Stomach smooth muscle (tissue), 2 donors: ENCODE results near the gene ARID1B.

ENCODE experiments used
- H3K27ac ChIP-seq: one replicate; pipeline ENCODE4 v1.7.0; 2013; ENCODE audit warnings: mild to moderate bottlenecking, low read length, inconsistent platforms
- H3K27me3 ChIP-seq, 2 donors: one replicate each; pipeline ENCODE4 v1.7.0; 2013; ENCODE audit warnings: low read length in 2 of 2; ENCODE audit not compliant: insufficient read depth in 2 of 2, control insufficient read depth in 1 of 2
- H3K36me3 ChIP-seq, 2 donors: one replicate each; pipeline ENCODE4 v1.7.0; 2013; ENCODE audit warnings: low read length in 2 of 2; ENCODE audit not compliant: control insufficient read depth in 2 of 2, insufficient read depth in 2 of 2
- H3K4me1 ChIP-seq: one replicate; pipeline ENCODE4 v1.7.0; 2013; ENCODE audit warnings: low read length; ENCODE audit not compliant: control insufficient read depth, insufficient read depth
- H3K4me3 ChIP-seq, 2 donors: one replicate each; pipeline ENCODE4 v1.7.0; 2013; ENCODE audit warnings: low read length in 2 of 2
- H3K9ac ChIP-seq, 2 donors: one replicate each; pipeline ENCODE4 v1.7.0; 2013; ENCODE audit warnings: low read length in 2 of 2, mild to moderate bottlenecking in 1 of 2
- H3K9me3 ChIP-seq, 2 donors: one replicate each; pipeline ENCODE4 v1.7.0; 2013; ENCODE audit warnings: low read length in 2 of 2; ENCODE audit not compliant: control insufficient read depth in 2 of 2
- donor health status: healthy.
- donor health status: Pancreatic carcinoma.

Gene ARID1B

DNA sequence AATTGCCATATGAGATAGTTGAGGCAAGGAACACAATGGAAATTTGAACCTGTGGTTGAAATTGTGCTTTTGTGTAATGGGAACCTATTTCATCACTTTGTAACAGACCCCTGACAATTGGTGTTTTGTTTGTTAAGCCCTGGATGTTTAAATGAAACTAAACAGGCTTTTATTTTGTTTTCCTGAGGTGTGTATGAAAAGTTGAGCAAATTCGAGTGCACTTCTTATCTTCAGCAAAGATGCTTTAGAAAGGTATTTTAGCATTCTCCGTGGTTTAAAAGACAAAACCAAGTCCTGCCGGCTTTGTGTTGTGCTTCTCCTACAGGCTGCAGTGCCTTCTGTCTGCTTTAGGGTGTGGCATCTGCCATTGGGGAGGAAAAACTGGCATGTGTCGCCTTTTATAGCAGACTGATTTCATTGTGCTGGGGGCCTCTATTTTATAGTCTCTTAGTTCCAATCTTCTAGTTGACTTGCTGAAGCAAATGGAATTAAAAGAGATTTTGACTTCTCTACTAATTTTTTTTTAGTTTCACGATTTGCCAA is 2.2 kb upstream of the ARID1B start:
- peaks cover 6% of the 10 kb centered on the region for H3K4me1 ChIP-seq
- H3K27me3 ChIP-seq, result no peaks in the 10 kb centered on the region
- no peaks in the 10 kb centered on the region for H3K36me3 ChIP-seq
- H3K9ac ChIP-seq, result no peak overlapping the region
- H3K4me3 ChIP-seq, result no peak overlapping the region
- no peaks in the 10 kb centered on the region for H3K9me3 ChIP-seq
- peak overlapping the region; percentile 0 for H3K27ac ChIP-seq

DNA sequence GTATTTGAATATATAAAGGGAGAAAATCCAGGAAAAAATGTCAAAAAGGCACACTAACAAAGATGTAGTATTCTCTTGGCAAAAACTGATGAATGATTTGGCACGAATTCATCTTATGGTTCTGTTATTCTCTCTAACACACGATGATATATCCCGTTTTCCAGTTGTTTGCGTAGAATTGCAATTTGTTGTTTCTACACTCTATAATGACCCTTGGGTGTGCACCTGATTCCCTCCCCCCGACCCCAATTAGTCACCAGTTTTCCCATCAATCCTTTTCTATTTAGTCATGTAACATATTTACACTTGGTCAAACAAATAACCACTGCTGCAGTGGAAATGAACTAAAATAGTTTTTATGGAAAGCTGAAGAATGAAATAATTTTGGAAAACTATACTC is 1.5 kb upstream of the ARID1B start:
- H3K27ac ChIP-seq, result peak overlapping the region; percentile 61
- H3K4me3 ChIP-seq, result peak overlapping the region in 1 of 2 donors; percentile 23
- peak overlapping the region in 1 of 2 donors; percentile 46 for H3K9ac ChIP-seq

DNA sequence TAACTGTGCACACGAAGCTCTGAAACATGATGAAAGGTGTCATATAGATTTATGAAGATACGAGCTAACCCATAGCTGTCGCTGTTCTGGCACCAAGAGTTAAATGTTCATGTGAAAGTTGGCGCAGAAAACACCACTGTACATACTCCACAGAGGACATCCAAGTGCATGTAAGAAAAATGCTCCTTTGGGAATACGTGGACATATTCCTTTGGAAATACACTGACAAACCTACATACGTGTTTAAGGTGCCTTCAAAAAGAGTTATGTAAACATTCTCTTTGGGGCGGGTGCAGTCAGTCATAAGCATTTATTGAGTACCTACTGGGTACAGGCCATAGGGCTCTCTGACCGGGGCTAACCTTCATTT is 723 bp upstream of the ARID1B start:
- Histone ChIP-seq H3K27me3 (no peaks in the 10 kb centered on the region), H3K4me3 (peak overlapping the region; percentile 67 to 88), H3K4me1 (peaks cover 10% of the 10 kb centered on the region), H3K36me3 (no peaks in the 10 kb centered on the region), H3K9ac (peak overlapping the region; percentile 90 to 94), H3K9me3 (no peaks in the 10 kb centered on the region), H3K27ac (peak overlapping the region; percentile 94)

More for the DNA sequence above, 1.5 kb upstream of the ARID1B start:
- peaks cover 10% of the 10 kb centered on the region for H3K4me1 ChIP-seq
- no peaks in the 10 kb centered on the region for H3K9me3 ChIP-seq
- H3K36me3 ChIP-seq, result no peaks in the 10 kb centered on the region
- H3K27me3 ChIP-seq, result no peaks in the 10 kb centered on the region

DNA sequence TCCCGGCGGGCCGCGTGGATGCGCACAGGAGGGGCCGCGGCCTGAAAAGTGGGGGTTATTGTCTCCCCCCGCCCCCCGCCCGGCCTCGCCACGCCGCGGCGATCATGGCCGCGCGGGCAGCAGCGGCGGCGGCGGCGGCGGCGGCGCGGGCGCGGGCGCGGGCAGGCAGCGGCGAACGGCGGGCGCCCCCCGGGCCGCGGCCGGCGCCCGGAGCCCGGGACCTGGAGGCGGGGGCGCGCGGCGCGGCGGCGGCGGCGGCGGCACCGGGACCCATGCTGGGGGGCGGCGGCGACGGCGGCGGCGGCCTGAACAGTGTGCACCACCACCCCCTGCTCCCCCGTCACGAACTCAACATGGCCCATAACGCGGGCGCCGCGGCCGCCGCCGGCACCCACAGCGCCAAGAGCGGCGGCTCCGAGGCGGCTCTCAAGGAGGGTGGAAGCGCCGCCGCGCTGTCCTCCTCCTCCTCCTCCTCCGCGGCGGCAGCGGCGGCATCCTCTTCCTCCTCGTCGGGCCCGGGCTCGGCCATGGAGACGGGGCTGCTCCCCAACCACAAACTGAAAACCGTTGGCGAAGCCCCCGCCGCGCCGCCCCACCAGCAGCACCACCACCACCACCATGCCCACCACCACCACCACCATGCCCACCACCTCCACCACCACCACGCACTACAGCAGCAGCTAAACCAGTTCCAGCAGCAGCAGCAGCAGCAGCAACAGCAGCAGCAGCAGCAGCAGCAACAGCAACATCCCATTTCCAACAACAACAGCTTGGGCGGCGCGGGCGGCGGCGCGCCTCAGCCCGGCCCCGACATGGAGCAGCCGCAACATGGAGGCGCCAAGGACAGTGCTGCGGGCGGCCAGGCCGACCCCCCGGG is 637 bp downstream of the ARID1B start:
- Histone ChIP-seq H3K4me1 (peaks cover 10% of the 10 kb centered on the region), H3K4me3 (peak overlapping the region; percentile 67 to 89), H3K36me3 (no peaks in the 10 kb centered on the region), H3K27ac (peak overlapping the region; percentile 94), H3K27me3 (no peaks in the 10 kb centered on the region), H3K9me3 (no peaks in the 10 kb centered on the region), H3K9ac (peak overlapping the region; percentile 77 to 94)

DNA sequence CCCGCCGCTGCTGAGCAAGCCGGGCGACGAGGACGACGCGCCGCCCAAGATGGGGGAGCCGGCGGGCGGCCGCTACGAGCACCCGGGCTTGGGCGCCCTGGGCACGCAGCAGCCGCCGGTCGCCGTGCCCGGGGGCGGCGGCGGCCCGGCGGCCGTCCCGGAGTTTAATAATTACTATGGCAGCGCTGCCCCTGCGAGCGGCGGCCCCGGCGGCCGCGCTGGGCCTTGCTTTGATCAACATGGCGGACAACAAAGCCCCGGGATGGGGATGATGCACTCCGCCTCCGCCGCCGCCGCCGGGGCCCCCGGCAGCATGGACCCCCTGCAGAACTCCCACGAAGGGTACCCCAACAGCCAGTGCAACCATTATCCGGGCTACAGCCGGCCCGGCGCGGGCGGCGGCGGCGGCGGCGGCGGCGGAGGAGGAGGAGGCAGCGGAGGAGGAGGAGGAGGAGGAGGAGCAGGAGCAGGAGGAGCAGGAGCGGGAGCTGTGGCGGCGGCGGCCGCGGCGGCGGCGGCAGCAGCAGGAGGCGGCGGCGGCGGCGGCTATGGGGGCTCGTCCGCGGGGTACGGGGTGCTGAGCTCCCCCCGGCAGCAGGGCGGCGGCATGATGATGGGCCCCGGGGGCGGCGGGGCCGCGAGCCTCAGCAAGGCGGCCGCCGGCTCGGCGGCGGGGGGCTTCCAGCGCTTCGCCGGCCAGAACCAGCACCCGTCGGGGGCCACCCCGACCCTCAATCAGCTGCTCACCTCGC is 1.5 kb downstream of the ARID1B start:
- peak overlapping the region; percentile 64 to 89 for H3K4me3 ChIP-seq
- peaks cover 11% of the 10 kb centered on the region for H3K4me1 ChIP-seq
- peak overlapping the region; percentile 66 to 72 for H3K9ac ChIP-seq
- peak overlapping the region; percentile 83 for H3K27ac ChIP-seq
- no peaks in the 10 kb centered on the region for H3K9me3 ChIP-seq
- no peaks in the 10 kb centered on the region for H3K36me3 ChIP-seq
- no peaks in the 10 kb centered on the region for H3K27me3 ChIP-seq

DNA sequence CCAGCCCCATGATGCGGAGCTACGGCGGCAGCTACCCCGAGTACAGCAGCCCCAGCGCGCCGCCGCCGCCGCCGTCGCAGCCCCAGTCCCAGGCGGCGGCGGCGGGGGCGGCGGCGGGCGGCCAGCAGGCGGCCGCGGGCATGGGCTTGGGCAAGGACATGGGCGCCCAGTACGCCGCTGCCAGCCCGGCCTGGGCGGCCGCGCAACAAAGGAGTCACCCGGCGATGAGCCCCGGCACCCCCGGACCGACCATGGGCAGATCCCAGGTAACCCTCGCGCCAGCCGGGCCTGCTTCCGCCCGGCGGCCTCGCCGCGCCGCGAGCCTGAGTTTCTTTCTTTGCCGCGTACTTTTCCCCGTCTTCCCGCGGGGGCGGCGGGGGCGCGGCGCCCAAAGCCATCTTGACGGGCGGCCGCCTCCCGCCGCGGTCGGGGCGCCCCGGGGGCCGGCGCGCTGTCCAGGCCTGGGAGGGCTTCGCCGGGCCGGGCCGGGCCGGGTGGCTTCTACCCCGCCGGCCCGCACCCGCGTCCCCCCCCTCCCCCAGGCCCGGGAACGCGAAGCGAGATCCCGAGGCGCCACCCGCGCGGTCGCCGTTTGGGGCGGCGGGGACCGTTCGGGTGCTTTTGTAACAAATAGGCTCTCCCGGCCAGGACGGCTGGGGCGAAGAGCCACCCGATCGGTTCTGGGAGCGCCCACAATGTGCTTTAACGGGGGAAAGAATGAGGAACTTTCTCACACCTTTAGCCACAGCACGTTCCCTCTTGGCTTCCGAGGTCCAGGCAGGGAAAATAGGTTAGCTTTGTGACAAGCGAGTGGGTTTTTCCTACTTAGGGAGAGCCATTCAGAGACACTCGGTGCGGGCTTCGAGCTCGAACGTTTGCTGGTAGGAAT is 2.3 kb downstream of the ARID1B start:
- H3K27ac ChIP-seq, result peak overlapping the region; percentile 83
- H3K4me1 ChIP-seq, result peaks cover 20% of the 10 kb centered on the region
- no peaks in the 10 kb centered on the region for H3K36me3 ChIP-seq
- peak overlapping the region; percentile 74 to 89 for H3K4me3 ChIP-seq
- H3K9ac ChIP-seq, result peak overlapping the region; percentile 66 to 89
- H3K9me3 ChIP-seq, result no peaks in the 10 kb centered on the region
- H3K27me3 ChIP-seq, result no peaks in the 10 kb centered on the region

DNA sequence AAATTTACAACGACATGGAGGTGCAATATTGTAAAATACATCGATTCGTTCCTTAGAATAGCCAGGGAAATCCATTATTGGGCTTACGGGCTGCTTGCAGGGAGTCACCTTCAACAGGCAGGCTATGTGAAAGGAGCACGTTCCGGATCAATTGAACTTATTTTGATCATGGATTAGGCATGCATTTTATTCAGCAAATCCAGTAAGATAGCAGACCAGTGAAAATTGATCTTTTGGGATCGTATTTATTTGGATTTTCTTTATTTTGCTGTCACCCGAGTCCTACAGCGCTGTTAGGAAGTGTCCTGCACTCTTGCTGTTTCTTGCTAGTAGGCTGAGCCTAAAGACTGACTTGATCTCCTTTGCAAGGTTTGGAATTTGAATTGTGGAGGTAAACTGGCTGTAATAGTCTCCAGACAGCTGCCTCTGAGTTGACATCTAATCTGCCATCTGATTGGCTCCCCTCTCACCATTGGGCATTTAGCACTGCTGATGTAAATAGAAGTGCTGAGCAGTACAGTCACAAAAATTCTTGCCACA is 3.0 kb downstream of the ARID1B start:
- H3K4me3 ChIP-seq, result peak overlapping the region; percentile 74 to 89
- no peaks in the 10 kb centered on the region for H3K27me3 ChIP-seq
- H3K9ac ChIP-seq, result peak overlapping the region; percentile 66 to 89
- H3K36me3 ChIP-seq, result no peaks in the 10 kb centered on the region
- H3K27ac ChIP-seq, result peak overlapping the region; percentile 83
- peaks cover 22% of the 10 kb centered on the region for H3K4me1 ChIP-seq
- H3K9me3 ChIP-seq, result no peaks in the 10 kb centered on the region

DNA sequence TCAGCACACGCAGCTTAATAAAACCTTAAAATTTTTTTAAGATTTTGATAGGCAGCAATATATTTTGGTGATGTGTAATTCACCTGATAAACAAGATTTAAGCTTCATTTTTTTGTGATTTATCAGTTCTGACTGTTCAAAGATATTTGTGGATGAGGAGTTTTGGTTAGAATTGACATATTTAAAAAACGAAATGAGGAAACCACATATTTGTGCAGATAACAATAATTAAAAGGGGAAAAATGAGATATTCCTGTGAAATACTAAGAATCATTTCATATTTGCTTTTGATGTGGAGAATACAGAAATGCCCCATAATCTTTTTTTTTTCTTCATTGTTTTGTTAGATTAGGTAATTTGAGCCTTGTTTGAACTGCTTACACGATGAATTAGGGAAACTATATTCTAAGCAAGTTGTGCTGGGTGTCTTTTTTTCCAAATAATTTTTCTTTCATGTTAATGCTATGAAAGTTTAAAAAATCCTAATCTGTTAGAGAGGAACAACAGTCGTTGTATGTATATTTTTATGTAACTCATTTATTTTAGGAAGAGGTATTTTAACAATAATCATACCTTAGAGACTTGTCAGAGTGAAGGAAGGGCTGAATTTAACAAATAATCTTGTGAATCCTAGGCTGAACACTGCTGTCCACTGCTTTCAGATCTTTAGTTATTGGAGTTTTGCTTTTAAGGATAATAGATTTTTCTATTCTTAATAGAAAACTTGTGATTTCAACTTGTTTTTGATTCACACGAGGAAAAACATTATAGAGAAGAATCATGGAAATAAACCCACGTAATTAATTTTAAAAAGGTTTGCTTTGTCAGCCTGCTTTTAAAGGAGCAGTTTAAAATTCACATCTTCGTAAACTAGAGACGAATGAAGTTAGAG is 4.0 kb downstream of the ARID1B start:
- H3K9ac ChIP-seq, result peak overlapping the region; percentile 1 to 66
- H3K36me3 ChIP-seq, result no peaks in the 10 kb centered on the region
- peaks cover 22% of the 10 kb centered on the region for H3K4me1 ChIP-seq
- peak overlapping the region; percentile 1 for H3K27ac ChIP-seq
- peak overlapping the region; percentile 74 to 89 for H3K4me3 ChIP-seq
- H3K27me3 ChIP-seq, result no peaks in the 10 kb centered on the region
- no peaks in the 10 kb centered on the region for H3K9me3 ChIP-seq

DNA sequence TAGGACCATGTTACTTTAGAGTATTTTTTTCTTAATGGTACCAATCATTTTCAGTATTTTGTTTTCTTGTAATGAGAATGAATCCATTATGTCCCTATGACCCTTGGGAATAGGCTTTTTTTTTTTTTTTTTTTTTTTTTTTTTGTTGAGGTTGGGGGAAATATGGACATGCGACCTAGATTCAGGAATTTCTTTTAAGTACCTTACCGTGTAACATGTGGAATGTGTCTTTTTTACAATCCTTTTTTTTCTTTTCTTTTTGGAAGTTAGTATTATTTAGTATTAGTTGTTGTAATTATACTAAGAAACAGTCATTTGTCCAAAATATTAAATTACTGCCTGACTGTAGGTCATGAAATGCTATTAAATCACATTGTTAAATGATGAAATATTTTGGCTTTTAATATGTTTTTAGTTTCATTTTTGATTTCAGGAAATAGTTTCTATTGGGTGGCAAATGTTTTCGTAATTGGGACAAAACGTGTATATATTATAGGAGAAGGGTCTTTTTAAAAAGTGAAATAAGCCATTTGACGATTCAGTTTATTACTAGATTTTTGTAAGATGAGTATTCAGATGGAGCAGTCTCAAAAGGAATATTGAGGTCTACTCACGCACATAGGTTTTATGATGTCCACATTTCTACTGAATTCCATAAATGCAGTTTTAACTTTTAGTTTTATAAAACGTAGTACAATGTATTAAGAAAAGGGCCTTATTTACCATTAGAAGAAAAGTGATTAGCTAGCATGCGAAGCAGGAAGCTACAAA is 4.9 kb downstream of the ARID1B start:
- Histone ChIP-seq H3K9me3 (no peaks in the 10 kb centered on the region), H3K36me3 (no peaks in the 10 kb centered on the region), H3K4me3 (peak overlapping the region; percentile 55 to 89), H3K27ac (peak overlapping the region; percentile 1), H3K9ac (peak overlapping the region; percentile 43 to 66), H3K27me3 (no peaks in the 10 kb centered on the region), H3K4me1 (peaks cover 21% of the 10 kb centered on the region)
